GM18505 (cell line): ENCODE data around the gene CTNNA2.

Experiments
- ATAC-seq: cut with Tn5 transposase; IDR thresholded peaks from one replicate; pipeline ENCODE4 v1.9.1; 2021; ENCODE audit not compliant: unreplicated experiment
- POLR2A ChIP-seq: IDR thresholded peaks from 4 replicates; pipeline ENCODE4 v1.6.1; 2011; ENCODE audit warnings: borderline replicate concordance; ENCODE audit not compliant: insufficient read depth, insufficient read length; ENCODE audit errors: extremely low read depth

The CTNNA2 gene

DNA sequence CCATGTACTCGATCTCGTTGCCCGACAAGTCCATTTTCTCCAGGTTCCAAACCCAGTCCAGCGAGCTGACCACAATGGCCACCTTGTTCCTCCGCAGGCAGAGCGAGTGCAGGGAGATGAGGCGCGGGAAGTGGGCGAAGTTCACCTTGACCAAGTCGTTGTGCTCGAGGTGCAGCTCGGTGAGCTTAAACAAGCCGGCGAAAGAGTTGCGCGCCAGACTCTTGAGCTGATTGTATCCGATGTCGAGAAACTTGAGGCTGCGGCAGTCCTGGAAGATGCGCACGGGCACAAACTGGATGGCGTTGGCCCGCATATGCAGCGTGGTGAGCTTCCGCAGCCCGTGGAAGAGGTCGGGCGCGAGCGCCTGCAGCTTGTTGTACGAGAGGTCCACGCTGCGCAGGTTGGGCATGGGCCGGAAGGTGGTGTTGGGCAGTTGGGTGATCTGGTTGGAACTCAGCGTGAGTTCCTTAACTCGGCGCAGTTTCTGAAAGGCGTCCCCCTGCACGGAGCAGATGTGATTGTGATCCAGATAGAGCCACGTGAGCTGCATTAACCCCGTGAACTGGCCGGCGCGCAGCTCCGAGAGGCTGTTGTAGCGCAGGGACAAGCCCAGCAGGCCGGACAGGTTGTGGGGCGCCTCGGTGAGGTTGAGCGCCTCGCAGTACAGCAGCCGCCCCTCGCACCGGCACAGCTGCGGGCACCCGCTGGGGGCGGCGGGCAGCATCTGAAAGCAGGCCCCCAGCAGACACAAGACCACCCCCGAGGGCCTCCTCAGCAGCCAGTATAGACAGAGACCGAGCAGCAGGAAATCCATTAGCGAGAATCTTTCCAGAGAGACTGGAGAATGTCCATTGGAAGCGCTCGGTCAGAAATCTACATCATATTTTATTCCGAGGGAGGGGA lies 790.4 kb downstream of the CTNNA2 start:
- no peak for ATAC-seq
- TF ChIP-seq POLR2A, result no peak

DNA sequence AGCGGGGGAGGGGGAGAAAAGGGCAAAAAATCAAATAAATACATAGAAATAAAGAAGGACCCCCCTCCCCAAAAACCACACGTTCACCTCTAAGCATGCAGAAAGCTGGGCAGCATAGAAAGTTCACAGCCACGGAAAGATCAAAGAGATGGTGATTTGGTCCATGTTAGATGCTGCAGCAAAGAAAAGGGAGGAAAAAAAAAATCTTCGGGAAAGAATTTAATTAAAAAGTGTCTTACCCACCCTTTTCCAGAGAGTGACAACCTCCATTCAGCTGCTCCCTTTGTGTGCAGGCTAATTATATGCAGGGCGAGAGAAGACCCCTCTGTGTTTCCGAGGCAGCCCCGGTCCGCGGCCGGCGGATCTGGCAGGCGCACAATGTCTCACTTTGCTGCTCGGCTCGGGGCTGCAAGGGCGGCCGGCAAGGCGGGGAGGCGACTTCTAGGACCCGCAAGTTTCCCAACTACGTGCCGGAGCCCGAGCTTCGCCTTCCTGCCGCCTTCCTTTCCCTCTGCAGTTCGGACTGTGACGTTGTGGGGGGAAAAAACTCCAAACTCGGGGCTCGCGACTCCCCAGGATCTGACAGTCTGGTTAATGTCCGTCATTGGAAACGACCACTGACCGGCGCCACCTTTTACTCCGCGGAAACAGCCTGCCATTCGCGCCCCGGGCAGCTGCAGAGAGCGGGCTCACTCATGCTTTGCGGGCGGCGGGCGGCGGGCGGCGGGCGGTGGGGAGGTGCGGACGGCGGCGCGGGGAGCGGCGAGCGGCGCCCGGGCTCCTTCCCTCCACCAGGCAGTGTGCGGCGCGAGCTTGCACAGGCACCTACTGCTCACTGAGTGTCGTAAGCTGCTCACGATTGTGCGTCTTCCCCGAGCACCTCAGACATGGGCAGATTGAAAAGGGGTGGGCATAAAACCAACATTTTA lies 791.3 kb downstream of the CTNNA2 start, which contains the start of gene LRRTM1:
Gene LRRTM1 (minus strand): TSS at position 844 of the 929 bp plus-strand sequence. CDS start 933 bp downstream, outside the sequence.
- ATAC-seq, result no peak
- TF ChIP-seq POLR2A, result no peak

DNA sequence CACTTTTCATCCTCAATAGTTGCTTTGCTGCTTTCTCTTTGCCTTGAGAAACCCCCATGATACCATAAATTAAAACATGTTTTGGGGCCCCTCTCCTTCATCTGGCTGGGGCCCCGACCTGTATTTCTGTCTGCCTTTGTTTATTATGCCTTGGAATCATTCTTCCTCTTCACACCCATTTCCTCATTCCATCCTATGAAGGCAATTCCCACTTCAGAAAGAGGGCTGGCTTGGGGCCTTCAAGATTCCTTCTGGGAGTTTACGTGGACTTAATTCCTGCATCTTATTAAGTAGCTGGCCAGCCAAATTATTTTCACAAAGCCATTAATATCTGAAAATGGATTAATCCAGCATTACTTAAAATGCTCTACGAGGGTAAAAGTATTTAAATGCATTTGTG lies 798.5 kb downstream of the CTNNA2 start:
- TF ChIP-seq POLR2A, result no peak
- no peak for ATAC-seq

DNA sequence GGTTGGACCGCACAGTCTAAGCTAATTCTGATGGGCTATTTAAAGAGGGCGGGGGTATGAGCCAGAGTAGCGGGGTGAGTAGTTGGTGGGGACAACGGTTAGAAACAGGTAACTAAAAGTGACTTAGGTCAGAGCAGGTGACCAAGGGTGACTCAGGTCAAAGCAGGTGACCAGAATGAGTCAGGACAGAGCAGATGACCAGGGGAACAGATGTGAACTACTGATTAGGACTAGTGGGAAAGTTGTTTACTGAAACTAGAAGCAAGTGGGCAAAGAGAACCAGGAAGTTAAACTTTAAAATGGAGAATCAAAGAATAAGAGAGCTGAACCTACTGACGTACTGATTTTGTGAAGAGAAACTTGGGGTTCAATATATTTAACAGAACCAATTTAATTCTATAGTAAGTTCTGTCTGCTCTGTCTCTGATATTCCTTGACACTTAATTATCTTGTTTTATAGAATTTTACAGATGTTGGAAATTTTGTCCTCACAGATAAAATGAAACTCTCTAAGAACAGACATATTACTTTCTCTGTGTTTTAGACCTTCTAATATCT lies 799.5 kb downstream of the CTNNA2 start:
- TF ChIP-seq POLR2A, result no peak
- ATAC-seq, result no peak

DNA sequence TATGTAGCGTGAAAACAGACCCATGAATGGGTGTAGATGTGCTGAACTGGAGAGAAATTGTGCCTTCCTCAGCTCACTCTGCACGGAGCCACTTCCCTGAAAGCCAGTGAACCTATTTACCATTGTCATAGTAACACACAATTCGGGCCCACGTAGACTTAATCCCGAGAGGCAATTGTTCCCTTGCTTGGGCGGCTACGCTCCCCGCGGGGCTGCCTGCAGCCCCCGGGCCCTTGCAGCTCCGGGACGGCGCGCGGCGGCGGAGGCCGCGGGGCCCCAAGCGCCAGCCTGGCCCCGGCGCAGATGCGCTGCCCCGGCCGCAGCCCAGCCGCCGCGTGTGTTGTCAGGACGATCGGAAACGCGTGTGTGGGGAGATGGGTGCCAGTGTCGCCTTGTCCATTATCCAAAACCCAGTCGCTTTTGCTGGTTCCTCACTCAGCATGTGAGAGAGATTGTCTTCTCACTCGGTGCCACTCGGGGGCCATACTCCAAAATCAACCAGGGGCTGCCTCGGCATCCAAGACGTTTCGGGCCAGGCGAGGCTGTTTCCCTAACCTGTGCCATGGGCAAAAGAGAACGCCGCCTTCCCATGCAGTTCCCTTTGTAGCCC lies 809.6 kb downstream of the CTNNA2 start:
- no peak for ATAC-seq
- TF ChIP-seq POLR2A, result no peak

DNA sequence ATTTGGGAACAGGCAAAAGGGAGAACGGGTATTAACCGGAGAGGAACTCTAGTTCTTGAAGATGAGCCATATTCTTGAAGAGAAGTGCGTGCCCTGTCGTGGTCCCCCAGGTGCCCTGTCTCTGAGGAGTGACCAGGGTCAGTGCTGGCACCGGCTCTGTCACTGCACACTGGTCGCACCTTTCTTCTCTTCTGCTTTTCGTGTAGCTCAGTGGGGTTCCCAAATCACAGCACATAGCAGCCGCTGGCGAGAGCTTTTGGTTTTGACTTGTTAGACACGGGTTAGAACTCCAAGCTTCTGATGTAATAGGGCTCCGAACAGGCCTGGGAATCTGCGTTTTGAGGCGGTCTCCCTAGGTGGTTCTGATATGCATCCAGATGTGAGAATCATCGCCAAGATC lies 810.1 kb downstream of the CTNNA2 start:
- no peak for TF ChIP-seq POLR2A
- ATAC-seq, result no peak

DNA sequence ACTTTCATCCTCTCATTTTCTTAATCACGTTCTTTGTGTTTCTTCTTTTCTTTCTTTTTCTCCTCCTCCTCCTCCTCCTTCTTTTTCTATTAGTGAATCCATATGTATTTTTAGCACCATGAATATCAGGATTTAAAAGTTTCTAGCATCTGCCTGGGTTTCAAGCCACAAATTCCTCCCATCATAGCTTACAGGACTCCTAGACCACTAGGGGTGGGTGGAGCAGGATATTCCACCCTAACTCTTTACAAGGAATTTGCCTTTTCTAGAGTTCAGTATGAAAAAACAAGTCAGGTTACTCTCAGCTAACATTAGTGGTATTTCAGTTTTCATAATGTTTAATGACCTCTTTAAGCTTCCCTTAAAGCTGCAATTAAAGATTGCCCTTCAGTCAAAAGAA lies 810.8 kb downstream of the CTNNA2 start:
- TF ChIP-seq POLR2A, result no peak
- no peak for ATAC-seq

DNA sequence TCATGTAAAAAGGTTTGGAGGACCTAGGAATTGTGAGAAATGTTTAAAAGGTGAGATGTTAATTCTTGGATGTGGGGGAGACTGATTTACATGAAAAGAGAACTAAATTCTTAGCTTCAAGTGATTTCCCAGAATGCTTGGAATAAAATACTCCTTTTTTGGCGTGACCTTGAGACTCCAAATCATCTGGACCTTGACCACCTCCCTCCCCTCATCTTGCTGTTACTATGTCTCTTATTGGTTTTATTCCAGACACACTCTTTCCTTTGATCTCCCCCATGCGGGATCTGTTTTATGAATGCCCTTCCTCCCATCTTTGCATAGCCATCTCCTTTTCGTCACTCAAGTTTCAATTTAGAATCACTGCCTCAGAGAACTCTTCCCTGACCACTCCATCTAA lies 811.7 kb downstream of the CTNNA2 start:
- TF ChIP-seq POLR2A, result no peak
- ATAC-seq, result no peak

DNA sequence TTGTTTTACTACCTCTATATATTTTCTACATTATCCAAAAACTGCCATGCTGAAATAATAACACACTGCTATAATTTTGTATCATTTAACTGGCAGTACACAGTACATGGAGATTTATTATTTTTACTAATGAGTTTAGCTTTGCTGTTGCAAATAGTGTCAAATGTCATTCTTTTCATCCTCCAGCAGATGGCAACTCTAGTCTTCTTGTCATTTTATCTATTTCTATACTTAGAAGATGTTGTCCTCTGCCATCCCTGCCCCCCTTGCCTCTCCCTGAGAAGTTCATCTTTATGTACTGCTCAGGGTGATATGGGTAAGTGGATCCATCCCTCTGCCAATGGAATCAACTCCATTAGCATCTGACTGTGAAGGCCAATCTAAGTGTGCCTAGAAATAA lies 813.4 kb downstream of the CTNNA2 start:
- TF ChIP-seq POLR2A, result no peak
- no peak for ATAC-seq

DNA sequence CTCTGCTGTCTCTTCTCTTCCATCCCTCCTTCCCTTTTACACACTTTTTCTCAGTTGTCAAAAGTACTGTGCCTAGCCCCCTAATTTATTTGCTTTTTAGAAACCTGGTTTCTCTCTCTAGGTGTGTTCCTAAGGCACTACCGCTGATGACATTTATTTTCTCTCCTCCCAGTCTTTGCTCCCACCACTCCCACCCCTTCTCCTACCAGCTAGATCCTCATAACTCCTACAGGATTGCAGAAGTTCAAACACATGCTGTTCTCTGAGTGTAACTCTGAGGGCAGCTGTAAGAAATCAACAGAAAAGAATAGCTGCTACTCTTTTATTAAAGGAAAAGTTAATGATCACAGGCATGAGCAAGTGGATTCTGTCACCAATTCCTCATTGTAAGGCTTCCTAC lies 814.0 kb downstream of the CTNNA2 start:
- ATAC-seq, result no peak
- no peak for TF ChIP-seq POLR2A

DNA sequence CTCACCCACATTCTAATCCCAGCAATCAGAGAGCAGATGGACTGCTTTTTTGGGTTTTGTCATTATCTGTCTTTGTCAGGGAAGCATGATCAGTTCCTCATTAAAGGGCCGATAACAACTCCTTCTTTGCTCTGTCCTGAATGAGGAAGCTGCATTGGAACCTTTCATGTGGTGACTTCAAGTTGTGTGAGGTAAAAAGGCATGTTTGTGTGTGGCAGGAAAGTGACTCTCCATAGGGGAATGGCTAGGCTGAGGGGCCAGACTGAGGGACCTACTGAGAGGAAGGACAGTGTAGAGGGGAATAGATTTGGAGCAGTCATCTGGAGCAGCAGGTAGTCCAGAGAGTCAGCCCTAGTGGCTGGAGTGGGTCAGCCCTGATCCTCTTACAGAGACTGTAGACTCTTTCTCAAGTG lies 815.3 kb downstream of the CTNNA2 start:
- no peak for TF ChIP-seq POLR2A
- no peak for ATAC-seq

DNA sequence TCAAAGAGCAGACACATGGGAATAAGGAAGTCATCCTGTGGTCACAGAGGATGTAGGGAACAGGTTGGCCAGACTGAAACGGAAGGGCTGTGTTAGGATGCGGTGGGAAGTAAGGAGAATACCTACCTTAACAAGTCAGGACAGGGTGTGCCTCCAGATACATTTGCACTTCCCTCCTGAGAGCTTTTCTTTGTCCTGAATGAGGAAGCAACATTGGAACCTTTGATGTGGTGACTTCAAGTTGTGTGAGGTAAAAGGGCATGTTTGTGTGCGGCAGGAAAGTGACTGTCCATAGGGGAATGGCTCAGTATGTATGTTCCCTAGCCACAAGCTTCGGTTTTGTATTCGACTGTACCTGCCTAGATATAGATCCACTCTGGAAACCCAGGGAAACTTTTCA lies 816.6 kb downstream of the CTNNA2 start:
- TF ChIP-seq POLR2A, result no peak
- no peak for ATAC-seq
